DMS 273 treated with DMSO at 0.1 percent for 48 hours (cell line): ENCODE results near the gene CIAO2A.
"Not testable (repeated sequence)": the region's sequence is repeated elsewhere in the genome, so short reads cannot be mapped to it uniquely, and the experiment has no call there.

ENCODE experiments used
- DNase-seq: peaks from one replicate; lab custom pipeline; 2025; lab: John Stamatoyannopoulos, UW

The CIAO2A gene

GRCh38 chr15:64093627-64094417, at the start of gene CIAO2A:
Gene CIAO2A, minus strand, starts transcription at chr15:64093838. Its CDS starts 70 bp downstream, at chr15:64093768.
- DNase-seq, result peak; percentile 94

- no peak for DNase-seq
Measured at GRCh38 chr15:64143276-64143675, 49.6 kb upstream of the CIAO2A start.

- DNase-seq, result no peak
Measured at GRCh38 chr15:64141798-64142512, 48.3 kb upstream of the CIAO2A start.

GRCh38 chr15:64138331-64138941, 44.8 kb upstream of the CIAO2A start:
- no peak for DNase-seq

- DNase-seq, result no peak
Measured at GRCh38 chr15:64137226-64137833, 43.7 kb upstream of the CIAO2A start.

- no peak for DNase-seq
Measured at GRCh38 chr15:64136347-64136746, 42.7 kb upstream of the CIAO2A start.

- no peak for DNase-seq
Measured at GRCh38 chr15:64134345-64134829, 40.7 kb upstream of the CIAO2A start.

GRCh38 chr15:64133623-64134344, 40.1 kb upstream of the CIAO2A start:
- DNase-seq, result no peak

- no peak for DNase-seq
Measured at GRCh38 chr15:64132217-64132616, 38.6 kb upstream of the CIAO2A start.

GRCh38 chr15:64131547-64131946, 37.9 kb upstream of the CIAO2A start:
- no peak for DNase-seq

- DNase-seq, result no peak
Measured at GRCh38 chr15:64130159-64130558, 36.5 kb upstream of the CIAO2A start.

- DNase-seq, result no peak
Measured at GRCh38 chr15:64127521-64128270, 34.1 kb upstream of the CIAO2A start.

GRCh38 chr15:64125978-64126377, 32.3 kb upstream of the CIAO2A start:
- no peak for DNase-seq

- no peak for DNase-seq
Measured at GRCh38 chr15:64122936-64123351, 29.3 kb upstream of the CIAO2A start.

- no peak for DNase-seq
Measured at GRCh38 chr15:64122444-64122843, 28.8 kb upstream of the CIAO2A start.

GRCh38 chr15:64121614-64122013, 28.0 kb upstream of the CIAO2A start:
- no peak for DNase-seq

- not testable (repeated sequence) for DNase-seq
Measured at GRCh38 chr15:64120322-64120721, 26.7 kb upstream of the CIAO2A start.

- no peak for DNase-seq
Measured at GRCh38 chr15:64117759-64118487, 24.3 kb upstream of the CIAO2A start.

GRCh38 chr15:64112904-64113303, 19.3 kb upstream of the CIAO2A start:
- DNase-seq, result no peak

GRCh38 chr15:64112073-64112772, 18.6 kb upstream of the CIAO2A start:
- no peak for DNase-seq
